Umbilical cord (tissue), 2 donors: ENCODE results near the gene ANKRD18A. TPM values are rescaled to one million over a fixed set of nuclear protein-coding genes. Genes with fewer than 3 reads are reported as not detected.

ENCODE experiments used
- DNase-seq: peaks from one replicate; pipeline ENCODE4 v3.0.0-alpha.2; 2015; ENCODE audit warnings: low spot score
- total RNA-seq: library from RNA; depleted of rRNA; stranded (reverse); fragments of >200 nt; gene quantifications from one replicate; pipeline ENCODE4 v1.2.3, GENCODE V29; 2014; ENCODE audit warnings: low replicate concordance; ENCODE audit not compliant: insufficient read depth

The ANKRD18A gene
- total RNA-seq, 1 donor from 2014 or later, result 1.4 TPM

- DNase-seq, result peak; percentile 86
These were observed 79.9 kb downstream of the ANKRD18A start for GRCh38 chr9:38540535-38540934.

- DNase-seq, result no peak
These were observed 91.1 kb downstream of the ANKRD18A start for GRCh38 chr9:38529317-38529716.

DNA sequence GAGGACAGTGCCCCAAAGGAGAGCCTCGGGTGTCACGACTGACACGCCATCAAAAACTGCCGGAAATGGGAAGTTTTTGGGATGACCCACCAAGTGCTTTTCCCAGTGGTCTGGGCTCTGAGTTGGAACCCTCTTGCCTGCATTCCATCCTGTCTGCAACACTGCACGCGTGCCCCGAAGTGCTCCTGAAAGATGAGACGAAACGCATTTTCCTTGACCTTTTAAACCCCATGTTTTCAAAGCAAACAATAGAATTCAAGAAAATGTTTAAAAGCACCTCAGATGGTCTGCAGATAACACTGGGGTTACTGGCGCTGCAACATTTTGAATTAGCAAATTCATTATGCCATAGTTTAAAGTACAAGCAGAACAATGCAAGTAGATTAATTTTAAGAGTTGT, 92.9 kb downstream of the ANKRD18A start:
- no peak for DNase-seq

- DNase-seq, result no peak
These were observed 93.8 kb downstream of the ANKRD18A start for GRCh38 chr9:38526591-38526990.

DNA sequence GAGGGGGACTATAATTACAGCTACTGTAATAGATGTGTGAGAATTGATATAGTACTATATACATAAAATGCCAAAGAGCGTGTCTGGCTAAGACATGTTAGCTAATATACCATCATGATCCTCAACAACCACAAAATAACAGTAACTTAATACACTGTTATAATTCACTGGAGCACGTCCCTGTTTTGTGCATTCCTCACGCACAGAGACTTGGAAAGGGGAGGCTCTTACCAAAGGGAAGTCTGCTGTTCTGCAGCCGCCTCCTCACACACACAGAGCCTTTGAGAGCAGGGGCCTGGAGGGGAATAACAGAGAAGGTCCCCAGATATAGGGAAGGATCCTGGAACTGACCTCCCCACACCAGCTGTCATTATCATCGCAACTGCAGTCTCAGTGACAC, 97.3 kb downstream of the ANKRD18A start:
- DNase-seq, result no peak

DNA sequence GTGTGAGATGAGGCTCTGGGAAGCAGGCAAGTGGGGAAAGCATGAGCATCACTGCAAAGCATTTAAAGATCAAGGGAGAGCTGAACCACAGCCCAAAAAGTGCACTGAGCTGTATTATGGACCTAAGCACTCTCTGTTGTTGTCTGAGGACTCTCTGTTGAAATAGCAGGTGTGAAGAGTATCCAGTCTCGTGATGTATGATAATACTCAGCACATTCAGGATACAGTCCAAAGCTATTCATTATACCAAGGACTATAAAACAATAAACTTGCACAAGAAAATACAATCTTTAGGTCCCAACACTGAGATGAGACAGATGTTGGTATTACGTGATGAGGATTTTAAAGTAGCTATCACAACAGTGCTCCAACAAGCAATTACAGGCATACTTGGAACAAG, 98.6 kb downstream of the ANKRD18A start:
- no peak for DNase-seq

Other genes starting within 250 kb of the ANKRD18A start
- gene ALDH1B1, start 227.9 kb downstream of the ANKRD18A start, total RNA-seq, result 91.0 TPM
- gene IGFBPL1, start 196.1 kb downstream of the ANKRD18A start, total RNA-seq, result 2.9 TPM
- not detected for gene FAM240B, start 99.5 kb upstream of the ANKRD18A start, total RNA-seq